Activated CD8-positive, alpha-beta T cell treated with anti-CD3 and anti-CD28 coated beads, Interleukin-2, amount 10 ng/mL, durations not matched to agents 7 days and 5 days (primary cell): ENCODE measurements around the gene FNDC3A. TPM values are rescaled to one million over a fixed set of nuclear protein-coding genes. Genes with fewer than 3 reads are reported as not detected.

Experiments used
- ATAC-seq: fragments of 150-1000 bp; cut with Tn5 transposase; one replicate; pipeline ENCODE4 v1.10.0; 2021; ENCODE audit warnings: moderate library complexity
- CTCF ChIA-PET: fragments of 350-600 bp; sonication (Branson Sonifier 250); formaldehyde crosslinking; loops from one replicate; lab custom pipeline; 2021; ENCODE audit warnings: antibody characterized with exemption; lab: Charles Lee
- POLR2A ChIA-PET: fragments of 350-600 bp; sonication (Branson Sonifier 250); formaldehyde crosslinking; loops from one replicate; lab custom pipeline; 2021; ENCODE audit warnings: antibody characterized with exemption; lab: Charles Lee
- DNase-seq: peaks from one replicate; pipeline ENCODE4 v3.0.0-alpha.2; 2020
- H3K27ac Mint-ChIP-seq: one replicate; pipeline ENCODE4 v1.8.0; 2021; ENCODE audit warnings: mild to moderate bottlenecking, mixed read lengths
- H3K27me3 Mint-ChIP-seq: one replicate; pipeline ENCODE4 v1.8.0; 2021; ENCODE audit warnings: low read depth, mixed read lengths
- H3K36me3 Mint-ChIP-seq: one replicate; pipeline ENCODE4 v1.8.0; 2021; ENCODE audit warnings: low read depth, mixed read lengths
- H3K4me1 Mint-ChIP-seq: one replicate; pipeline ENCODE4 v1.8.0; 2021; ENCODE audit warnings: low read depth, mixed read lengths
- H3K4me3 Mint-ChIP-seq: one replicate; pipeline ENCODE4 v1.8.0; 2021; ENCODE audit warnings: mild to moderate bottlenecking, mixed read lengths
- H3K9me3 Mint-ChIP-seq: one replicate; pipeline ENCODE4 v1.8.0; 2022; ENCODE audit warnings: mixed read lengths; ENCODE audit not compliant: insufficient read depth
- total RNA-seq, 2 experiments: library from RNA; stranded (reverse); gene quantifications; one replicate each; pipeline ENCODE4 v1.2.3, GENCODE V29; 2021

Gene FNDC3A
- total RNA-seq, 2 experiments from 2014 or later = 25.5 to 25.7 TPM

DNA sequence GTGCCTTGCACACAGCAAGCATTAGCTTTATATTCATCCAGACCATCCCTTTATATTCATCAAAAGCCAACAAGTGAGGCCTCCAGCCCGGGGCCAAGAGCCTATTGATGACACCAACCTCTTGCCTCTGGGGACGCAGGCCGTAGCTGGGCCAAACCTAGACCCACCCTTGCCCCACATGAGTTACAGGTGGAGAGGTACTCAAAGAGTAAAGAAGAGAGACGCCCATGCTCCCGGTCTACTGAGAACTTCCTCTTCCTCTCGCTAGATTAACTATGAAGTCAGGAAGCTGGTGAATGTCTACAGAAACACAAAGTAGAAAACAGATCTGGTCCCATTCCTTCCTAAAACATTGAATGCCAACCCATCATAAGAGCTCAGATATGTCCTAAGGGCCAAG lies 240.6 kb downstream of the FNDC3A start:
- ATAC-seq (no peak), DNase-seq (no peak)
- ChIA-PET POLR2A (no interaction called here), CTCF (interaction anchor here (0.6 to 4.3 kb wide), 3 partner anchors 24 to 65 kb away, joined by 3 to 15 read pairs (median 4); no protein-coding TSS in a partner anchor)
- Mint-ChIP-seq H3K27me3 (peaks cover 30% of the 10 kb centered on the region), H3K27ac (peak overlapping the region; percentile 36), H3K9me3 (peaks cover 6% of the 10 kb centered on the region), H3K36me3 (peaks cover 11% of the 10 kb centered on the region), H3K4me1 (peaks cover 24% of the 10 kb centered on the region), H3K4me3 (no peak overlapping the region)

DNA sequence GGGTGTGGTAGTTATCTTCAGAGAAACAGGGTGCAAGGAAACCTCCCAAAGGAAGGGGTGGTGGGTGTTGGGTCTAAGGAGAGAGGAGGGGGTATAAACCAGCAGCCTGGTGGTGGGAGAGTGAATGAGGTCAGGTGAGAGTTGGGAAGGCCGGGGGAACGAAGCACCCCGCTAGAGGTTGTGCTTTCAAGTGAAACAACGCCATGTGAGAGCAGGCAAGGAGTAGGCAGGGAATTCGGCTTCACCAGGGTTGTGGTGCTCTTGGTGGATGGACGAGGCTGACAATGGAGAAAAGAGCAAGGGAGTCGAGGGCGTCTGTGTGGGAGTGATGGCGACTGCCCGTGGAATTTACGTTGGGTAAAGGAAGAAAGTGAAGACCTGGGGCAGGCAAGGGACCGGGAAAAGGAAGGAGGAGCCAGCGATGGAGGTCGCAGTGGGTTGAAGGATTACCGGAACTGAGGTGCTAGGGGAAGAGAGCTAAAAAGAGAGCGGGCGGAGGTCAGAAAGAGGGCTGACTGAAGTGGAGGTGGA lies 242.3 kb downstream of the FNDC3A start:
- DNase-seq (no peak), ATAC-seq (no peak)
- Mint-ChIP-seq H3K27me3 (peaks cover 47% of the 10 kb centered on the region), H3K4me1 (peaks cover 25% of the 10 kb centered on the region), H3K4me3 (no peak overlapping the region), H3K36me3 (peaks cover 3% of the 10 kb centered on the region), H3K9me3 (peaks cover 6% of the 10 kb centered on the region), H3K27ac (no peak overlapping the region)
- ChIA-PET CTCF (interaction anchor here (2.1 kb wide), 1 partner anchor 30 kb away, joined by 8 read pairs; the partner anchor contains the start of gene CDADC1), POLR2A (no interaction called here)

DNA sequence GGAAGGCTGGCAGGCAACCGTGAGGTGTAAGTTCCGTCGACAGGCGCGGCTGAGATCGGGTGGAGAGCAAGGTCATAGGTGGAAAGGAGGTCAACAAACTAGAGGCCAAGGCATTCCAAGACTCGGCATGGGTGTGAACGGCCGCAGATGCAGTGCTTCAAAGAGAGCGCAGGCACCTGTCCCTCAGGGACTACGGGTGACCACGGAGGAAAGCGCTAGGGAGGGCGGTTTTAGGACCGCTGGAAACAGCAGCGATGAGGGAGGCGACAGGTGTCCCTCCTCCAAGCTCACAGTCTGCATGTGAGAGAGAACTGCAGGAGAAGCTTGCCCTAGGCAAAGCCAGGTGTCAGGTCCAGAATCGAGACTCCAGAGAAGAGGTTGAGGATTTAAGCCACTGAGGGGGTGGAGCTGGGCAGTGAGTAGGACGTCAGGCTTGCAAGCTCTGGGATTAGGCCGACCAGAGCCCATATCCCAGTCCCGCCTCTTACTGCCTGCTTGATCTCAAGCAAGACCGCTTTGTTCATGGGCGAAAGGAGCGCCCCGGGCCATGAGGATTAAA lies 242.9 kb downstream of the FNDC3A start:
- Mint-ChIP-seq H3K4me3 (no peak overlapping the region), H3K27ac (no peak overlapping the region), H3K36me3 (peaks cover 3% of the 10 kb centered on the region), H3K27me3 (peaks cover 50% of the 10 kb centered on the region), H3K4me1 (peaks cover 25% of the 10 kb centered on the region), H3K9me3 (peaks cover 6% of the 10 kb centered on the region)
- ChIA-PET POLR2A (interaction anchor here (0.6 kb wide), 1 partner anchor 85 kb away, joined by 3 read pairs; no protein-coding TSS in a partner anchor), CTCF (interaction anchor here (1.4 to 2.1 kb wide), 2 partner anchors 30 to 62 kb away, joined by 6 to 8 read pairs; partner anchors contain the start of gene CDADC1)
- DNase-seq = no peak
- no peak for ATAC-seq

DNA sequence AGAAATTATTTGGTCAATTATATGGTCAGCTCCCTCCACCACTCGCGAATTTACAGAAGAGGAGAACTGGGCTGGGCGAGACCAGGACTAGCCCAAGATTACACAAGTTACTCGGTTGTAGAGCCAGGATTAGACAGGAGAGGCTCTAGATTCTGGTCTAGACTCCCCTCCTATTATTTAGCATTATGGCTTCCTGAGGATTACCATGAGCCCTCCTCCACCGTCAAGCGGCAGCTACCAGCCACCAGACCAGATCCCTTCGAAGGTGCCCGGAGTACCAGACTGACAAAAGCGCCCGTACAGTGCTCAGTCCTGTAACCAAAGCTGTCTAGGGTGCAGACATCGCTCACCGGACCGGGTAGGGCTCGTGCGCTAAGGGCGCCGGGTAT lies 243.9 kb downstream of the FNDC3A start:
- ChIA-PET CTCF (interaction anchor here (0.8 to 2.1 kb wide), 4 partner anchors 10 to 61 kb away, joined by 3 to 8 read pairs (median 4); partner anchors contain the start of gene CDADC1), POLR2A (no interaction called here)
- Mint-ChIP-seq H3K9me3 (peaks cover 6% of the 10 kb centered on the region), H3K4me3 (peak overlapping the region; percentile 50), H3K27ac (no peak overlapping the region), H3K4me1 (peaks cover 20% of the 10 kb centered on the region), H3K36me3 (peaks cover 3% of the 10 kb centered on the region), H3K27me3 (peaks cover 61% of the 10 kb centered on the region)
- ATAC-seq (no peak), DNase-seq (no peak)

DNA sequence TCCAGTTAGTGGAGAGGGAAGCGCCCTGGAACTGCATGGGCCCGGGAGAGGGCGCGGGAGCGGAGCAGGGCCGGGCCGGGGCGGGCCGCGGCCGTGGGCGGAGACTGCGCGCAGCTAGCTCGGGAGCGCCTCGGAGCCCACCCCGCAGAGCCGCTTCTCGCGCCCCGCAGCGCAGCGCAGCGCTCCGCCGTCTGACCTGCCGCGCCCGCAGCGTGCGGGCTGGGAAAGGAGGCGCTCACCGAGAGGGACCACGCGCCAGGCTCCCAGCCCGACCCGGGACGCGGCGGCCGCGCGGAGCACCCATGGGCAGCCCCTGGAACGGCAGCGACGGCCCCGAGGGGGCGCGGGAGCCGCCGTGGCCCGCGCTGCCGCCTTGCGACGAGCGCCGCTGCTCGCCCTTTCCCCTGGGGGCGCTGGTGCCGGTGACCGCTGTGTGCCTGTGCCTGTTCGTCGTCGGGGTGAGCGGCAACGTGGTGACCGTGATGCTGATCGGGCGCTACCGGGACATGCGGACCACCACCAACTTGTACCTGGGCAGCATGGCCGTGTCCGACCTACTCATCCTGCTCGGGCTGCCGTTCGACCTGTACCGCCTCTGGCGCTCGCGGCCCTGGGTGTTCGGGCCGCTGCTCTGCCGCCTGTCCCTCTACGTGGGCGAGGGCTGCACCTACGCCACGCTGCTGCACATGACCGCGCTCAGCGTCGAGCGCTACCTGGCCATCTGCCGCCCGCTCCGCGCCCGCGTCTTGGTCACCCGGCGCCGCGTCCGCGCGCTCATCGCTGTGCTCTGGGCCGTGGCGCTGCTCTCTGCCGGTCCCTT lies 244.5 kb downstream of the FNDC3A start, which contains the start of gene MLNR:
Gene MLNR (plus strand): TSS at position 303 of the 820 bp plus-strand sequence. CDS start 0 bp downstream, at position 303.
- Mint-ChIP-seq H3K36me3 (peaks cover 3% of the 10 kb centered on the region), H3K27ac (no peak within 1 kb of the TSS), H3K4me1 (peaks cover 14% of the 10 kb centered on the region), H3K4me3 (peak within 1 kb of the TSS; percentile 50), H3K9me3 (peaks cover under 1% of the 10 kb centered on the region), H3K27me3 (peaks cover 65% of the 10 kb centered on the region)
- CTCF ChIA-PET = interaction anchor here (0.9 to 2.1 kb wide), 2 partner anchors 10 to 28 kb away, joined by 3 to 8 read pairs; partner anchors contain the start of gene CDADC1
- POLR2A ChIA-PET = no interaction called here
- ATAC-seq = peak; percentile 82
- DNase-seq = peak; percentile 51

DNA sequence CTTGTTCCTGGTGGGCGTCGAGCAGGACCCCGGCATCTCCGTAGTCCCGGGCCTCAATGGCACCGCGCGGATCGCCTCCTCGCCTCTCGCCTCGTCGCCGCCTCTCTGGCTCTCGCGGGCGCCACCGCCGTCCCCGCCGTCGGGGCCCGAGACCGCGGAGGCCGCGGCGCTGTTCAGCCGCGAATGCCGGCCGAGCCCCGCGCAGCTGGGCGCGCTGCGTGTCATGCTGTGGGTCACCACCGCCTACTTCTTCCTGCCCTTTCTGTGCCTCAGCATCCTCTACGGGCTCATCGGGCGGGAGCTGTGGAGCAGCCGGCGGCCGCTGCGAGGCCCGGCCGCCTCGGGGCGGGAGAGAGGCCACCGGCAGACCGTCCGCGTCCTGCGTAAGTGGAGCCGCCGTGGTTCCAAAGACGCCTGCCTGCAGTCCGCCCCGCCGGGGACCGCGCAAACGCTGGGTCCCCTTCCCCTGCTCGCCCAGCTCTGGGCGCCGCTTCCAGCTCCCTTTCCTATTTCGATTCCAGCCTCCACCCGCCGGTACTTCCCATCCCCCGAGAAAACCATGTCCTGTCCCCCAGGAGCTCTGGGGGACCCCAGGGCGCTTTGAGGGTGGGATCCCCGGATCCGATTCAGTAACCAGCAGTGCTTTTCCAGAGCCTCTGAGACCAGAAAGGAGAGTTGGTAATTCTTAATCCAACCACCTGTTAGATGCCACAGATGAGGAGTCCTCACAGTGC lies 245.3 kb downstream of the FNDC3A start:
- peaks cover 10% of the 10 kb centered on the region for H3K4me1 Mint-ChIP-seq
- CTCF ChIA-PET = interaction anchor here (1.0 kb wide), 2 partner anchors 37 to 60 kb away, joined by 3 read pairs; no protein-coding TSS in a partner anchor
- H3K36me3 Mint-ChIP-seq = peaks cover 3% of the 10 kb centered on the region
- no peak for ATAC-seq
- H3K27ac Mint-ChIP-seq = no peak overlapping the region
- no peak for DNase-seq
- H3K4me3 Mint-ChIP-seq = peak overlapping the region; percentile 42
- peaks cover 68% of the 10 kb centered on the region for H3K27me3 Mint-ChIP-seq
- POLR2A ChIA-PET = no interaction called here
- no peaks in the 10 kb centered on the region for H3K9me3 Mint-ChIP-seq

DNA sequence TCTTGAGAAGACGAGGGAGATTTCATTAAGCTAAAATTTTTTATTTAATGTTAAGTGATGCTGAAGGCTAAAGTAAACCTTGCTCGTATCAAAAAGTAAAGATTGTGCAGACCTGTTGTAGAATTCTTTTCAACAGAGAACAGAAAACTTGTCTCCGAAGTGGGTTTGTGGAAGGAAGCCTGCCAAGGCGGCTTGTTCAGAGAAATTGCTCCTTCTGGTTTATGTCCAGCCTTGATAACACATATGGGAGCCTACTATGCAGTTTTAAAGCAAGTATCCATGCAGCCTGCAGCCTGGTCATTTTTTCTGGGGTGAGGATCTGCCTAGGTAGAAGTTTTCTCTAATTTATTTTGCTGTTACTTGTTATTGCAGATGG lies 245.9 kb downstream of the FNDC3A start:
- Mint-ChIP-seq H3K9me3 (no peaks in the 10 kb centered on the region), H3K27me3 (peaks cover 68% of the 10 kb centered on the region), H3K36me3 (peaks cover 3% of the 10 kb centered on the region), H3K4me3 (peak overlapping the region; percentile 37), H3K4me1 (peaks cover 5% of the 10 kb centered on the region), H3K27ac (no peak overlapping the region)
- POLR2A ChIA-PET = no interaction called here
- ATAC-seq (no peak), DNase-seq (no peak)
- CTCF ChIA-PET = interaction anchor here (1.0 kb wide), 2 partner anchors 36 to 59 kb away, joined by 3 read pairs; no protein-coding TSS in a partner anchor

DNA sequence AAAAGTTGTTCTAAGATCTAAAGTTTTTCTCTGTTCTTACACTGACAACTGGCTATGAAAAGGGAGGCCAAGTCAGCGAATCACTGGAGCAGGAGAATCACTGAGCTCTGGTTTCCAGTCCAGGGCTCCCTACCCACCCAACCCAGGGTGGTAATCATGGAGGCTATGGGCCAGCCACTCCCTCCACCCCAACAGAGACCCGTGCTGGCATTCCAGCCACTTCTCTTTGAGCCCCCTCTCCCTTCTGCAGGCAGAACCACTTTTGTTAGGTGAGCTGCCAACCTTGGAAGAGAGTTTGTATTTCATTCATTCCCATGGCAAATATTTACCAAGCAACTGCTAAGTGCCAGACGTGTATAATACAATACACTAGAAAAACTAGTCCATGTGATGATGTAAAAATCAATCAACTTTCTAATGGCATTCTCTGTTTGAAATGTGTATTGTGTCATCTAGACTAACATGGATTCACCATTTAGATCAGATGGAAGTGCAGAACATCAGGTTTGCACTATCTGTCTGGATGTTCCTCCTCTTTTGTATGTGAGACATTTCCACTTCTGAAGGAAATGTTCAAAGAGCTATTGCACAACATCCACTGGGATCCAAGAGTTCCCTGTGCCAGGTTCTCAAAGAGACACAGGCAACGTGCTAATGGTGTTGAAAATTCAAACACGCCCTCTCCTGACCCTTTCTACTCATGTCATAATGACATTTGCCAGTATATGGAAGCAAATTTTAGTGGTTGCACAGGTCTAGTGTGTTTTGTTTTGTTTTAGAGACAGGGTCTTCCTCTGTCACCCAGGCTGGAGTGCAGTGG lies 249.7 kb downstream of the FNDC3A start:
- peaks cover 45% of the 10 kb centered on the region for H3K27me3 Mint-ChIP-seq
- POLR2A ChIA-PET = no interaction called here

DNA sequence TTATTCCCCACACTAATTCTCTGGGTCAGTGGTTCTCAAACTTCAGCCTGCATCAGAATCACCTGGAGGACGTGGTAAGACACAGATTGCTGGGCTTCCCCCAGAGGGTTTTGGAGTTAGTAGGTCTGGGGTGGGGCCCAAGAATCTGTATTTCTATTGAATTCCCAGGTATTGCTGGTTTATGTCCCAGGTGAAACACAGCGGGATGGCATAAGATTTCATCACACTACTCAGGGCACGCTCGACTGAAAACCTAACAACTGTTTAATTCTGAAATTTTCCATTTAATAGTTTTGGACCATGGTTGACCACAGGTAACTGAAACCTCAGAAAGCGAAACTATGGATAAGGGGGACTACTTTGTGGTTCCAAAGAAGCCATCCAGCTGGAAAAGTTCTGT lies 250.9 kb downstream of the FNDC3A start:
- peaks cover 38% of the 10 kb centered on the region for H3K27me3 Mint-ChIP-seq
- ATAC-seq (no peak), DNase-seq (no peak)
- H3K4me1 Mint-ChIP-seq = no peaks in the 10 kb centered on the region
- CTCF ChIA-PET = interaction anchor here (0.6 to 1.0 kb wide), 3 partner anchors 13 to 256 kb away, joined by 3 to 4 read pairs (median 3); no protein-coding TSS in a partner anchor
- H3K4me3 Mint-ChIP-seq = no peak overlapping the region
- no peak overlapping the region for H3K27ac Mint-ChIP-seq
- H3K9me3 Mint-ChIP-seq = no peaks in the 10 kb centered on the region
- POLR2A ChIA-PET = no interaction called here
- H3K36me3 Mint-ChIP-seq = no peaks in the 10 kb centered on the region

More for the DNA sequence above, 249.7 kb downstream of the FNDC3A start:
- ATAC-seq (no peak), DNase-seq (no peak)
- Mint-ChIP-seq H3K27ac (no peak overlapping the region), H3K4me3 (no peak overlapping the region), H3K4me1 (peaks cover 3% of the 10 kb centered on the region), H3K36me3 (peaks cover 3% of the 10 kb centered on the region), H3K9me3 (no peaks in the 10 kb centered on the region)
- CTCF ChIA-PET = interaction anchor here (1.1 kb wide), 1 partner anchor 15 kb away, joined by 3 read pairs; no protein-coding TSS in a partner anchor

DNA sequence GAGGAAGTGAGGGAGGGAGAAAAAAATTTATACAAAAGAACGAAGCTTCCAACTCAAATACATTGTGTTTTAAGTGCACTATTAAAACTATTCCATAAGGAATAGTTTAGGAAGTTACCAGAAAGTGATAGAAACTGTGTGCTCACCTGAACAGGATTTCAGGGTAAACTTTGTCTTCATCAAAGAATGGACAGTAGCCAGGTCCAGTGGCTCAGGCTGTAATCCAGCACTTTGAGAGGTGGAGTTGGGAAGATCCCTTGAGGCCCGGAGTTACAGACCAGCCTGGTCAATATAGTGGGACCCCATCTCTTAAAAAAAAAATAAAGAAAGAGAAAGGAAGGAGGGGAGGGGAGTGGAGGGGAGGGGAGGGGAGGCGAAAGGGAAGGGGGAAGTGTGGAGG lies 259.0 kb downstream of the FNDC3A start:
- no peak overlapping the region for H3K4me3 Mint-ChIP-seq
- peaks cover 7% of the 10 kb centered on the region for H3K27me3 Mint-ChIP-seq
- no peaks in the 10 kb centered on the region for H3K4me1 Mint-ChIP-seq
- H3K27ac Mint-ChIP-seq = no peak overlapping the region
- ATAC-seq = no peak
- no peaks in the 10 kb centered on the region for H3K36me3 Mint-ChIP-seq
- no peaks in the 10 kb centered on the region for H3K9me3 Mint-ChIP-seq
- CTCF ChIA-PET = interaction anchor here (7.3 kb wide), 1 partner anchor 46 kb away, joined by 89 read pairs; no protein-coding TSS in a partner anchor
- POLR2A ChIA-PET = no interaction called here
- no peak for DNase-seq
